HG02943 (cell line): Measurements from ENCODE around the gene FRYL.
"Not testable (repeated sequence)": the region's sequence is repeated elsewhere in the genome, so short reads cannot be mapped to it uniquely, and the experiment has no call there.

Source experiments
- ATAC-seq: cut with Tn5 transposase; IDR thresholded peaks from one replicate; pipeline ENCODE4 v1.9.1; 2021; ENCODE audit warnings: mild to moderate bottlenecking, low read depth, moderate library complexity; ENCODE audit not compliant: unreplicated experiment

FRYL gene

DNA sequence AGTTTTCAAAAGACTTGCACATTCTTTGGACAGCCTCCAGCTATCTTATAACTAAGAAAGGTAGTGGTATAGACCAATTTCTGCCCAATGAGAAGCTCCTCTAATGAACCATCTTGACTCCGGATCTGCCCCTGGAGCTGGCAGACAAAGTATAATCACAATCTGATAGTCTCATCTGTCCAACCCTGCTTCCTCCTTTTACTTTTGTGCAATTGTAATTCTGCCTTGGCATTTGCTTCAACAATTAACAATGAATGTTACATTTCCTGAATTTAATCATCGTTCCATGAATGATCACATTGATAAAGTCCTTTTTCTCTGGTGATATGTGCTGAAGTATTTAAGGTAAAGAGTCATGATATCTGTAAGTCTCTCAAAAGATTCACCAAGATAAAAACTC, 27.8 kb downstream of the FRYL start:
- no peak for ATAC-seq

GRCh38 chr4:48748949-48749596, 31.0 kb downstream of the FRYL start:
- ATAC-seq, result no peak

- ATAC-seq, result no peak
Measured at GRCh38 chr4:48746608-48747362, 33.3 kb downstream of the FRYL start.

GRCh38 chr4:48745223-48745622, 34.9 kb downstream of the FRYL start:
- ATAC-seq, result not testable (repeated sequence)

DNA sequence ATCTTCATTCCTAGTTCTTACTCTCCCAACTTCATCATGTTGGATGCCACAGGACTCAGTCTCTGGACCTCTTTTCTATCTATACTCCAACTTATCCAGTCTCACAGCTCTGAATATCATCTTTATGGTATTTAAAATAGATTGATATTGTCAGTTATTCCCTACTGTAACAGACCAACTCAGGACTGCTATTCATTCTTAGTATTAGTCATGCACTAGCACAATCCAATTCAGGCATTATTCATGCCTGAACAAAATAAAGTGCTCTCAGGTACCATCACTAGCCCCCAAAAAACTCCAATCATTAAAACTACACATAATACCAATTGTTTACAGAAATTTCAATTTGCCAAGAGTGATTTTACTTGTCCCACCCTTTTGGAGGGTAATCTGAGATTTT, 37.7 kb downstream of the FRYL start:
- no peak for ATAC-seq

GRCh38 chr4:48739560-48740019, 40.5 kb downstream of the FRYL start:
- ATAC-seq, result peak; percentile 72

DNA sequence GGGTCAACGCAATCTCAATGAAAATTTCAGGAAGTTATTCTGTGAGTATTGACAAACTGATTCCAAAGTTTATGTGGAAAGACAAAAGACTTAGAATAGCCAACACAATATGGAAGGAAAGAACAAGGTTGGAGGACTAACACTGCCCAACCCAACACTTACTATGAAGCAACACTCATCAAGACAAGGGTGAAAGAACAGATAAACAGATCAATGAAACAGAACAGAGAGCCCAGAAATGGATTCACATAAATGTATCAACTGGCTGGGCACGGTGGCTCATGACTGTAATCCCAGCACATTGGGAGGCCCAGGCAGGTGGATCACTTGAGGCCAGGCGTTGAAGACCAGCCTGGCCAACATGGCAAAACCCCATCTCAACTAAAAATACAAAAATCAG, 41.2 kb downstream of the FRYL start:
- ATAC-seq, result no peak

- not testable (repeated sequence) for ATAC-seq
Measured at GRCh38 chr4:48728906-48729496, 51.1 kb downstream of the FRYL start.

DNA sequence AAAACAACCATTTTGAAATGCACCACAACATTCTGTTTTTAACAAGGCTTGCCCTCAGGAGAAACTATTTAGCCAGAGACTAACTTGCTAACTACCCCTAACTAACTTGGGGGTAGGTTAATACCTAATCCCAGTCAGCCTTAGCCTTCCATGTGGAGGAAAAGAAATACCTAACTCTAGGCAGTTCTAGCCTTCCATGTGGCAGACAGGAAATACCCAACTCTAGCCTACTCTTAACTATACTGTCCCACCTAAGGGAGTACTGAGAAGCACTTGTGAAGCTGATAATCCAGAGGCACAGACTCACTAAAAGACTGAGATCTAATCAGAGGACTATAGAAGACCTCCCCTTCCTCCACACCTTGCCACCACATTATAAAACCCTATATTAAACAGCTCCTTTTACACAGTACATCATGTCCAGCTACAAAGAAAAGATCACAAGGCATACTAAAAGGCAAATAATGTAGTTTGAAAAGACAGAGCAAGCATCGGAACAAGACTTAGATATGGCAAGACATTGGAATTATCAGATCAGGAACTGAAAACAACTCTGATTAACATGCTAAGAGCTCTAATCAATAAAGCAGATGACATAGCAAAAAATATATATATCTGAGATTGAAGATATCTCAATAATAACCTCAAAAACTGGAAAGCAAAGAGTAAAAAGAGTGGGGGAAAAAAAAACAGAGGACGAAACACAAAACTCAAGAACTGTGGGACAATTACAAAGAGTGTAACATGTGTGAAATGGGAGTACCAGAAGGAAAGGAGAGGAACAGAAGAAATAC, 52.2 kb downstream of the FRYL start:
- no peak for ATAC-seq

DNA sequence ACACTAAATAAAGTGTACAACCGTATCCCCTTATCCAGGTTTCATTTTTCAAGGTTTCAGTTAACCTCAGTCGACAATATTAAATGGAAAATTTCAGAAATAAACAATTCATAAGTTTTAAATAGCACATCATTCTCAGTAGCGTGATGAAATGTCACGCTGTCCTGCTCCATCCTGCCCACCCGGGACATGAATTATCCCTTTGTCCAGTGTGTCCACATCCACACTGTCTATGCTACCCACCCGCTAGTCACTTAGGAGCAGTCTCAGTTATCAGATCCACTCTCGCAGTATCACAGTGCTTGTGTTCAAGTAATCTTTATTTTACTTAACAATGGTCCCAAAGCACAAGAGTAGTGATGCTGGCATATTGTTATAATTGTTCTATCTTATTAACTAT, 54.7 kb downstream of the FRYL start:
- ATAC-seq, result no peak

DNA sequence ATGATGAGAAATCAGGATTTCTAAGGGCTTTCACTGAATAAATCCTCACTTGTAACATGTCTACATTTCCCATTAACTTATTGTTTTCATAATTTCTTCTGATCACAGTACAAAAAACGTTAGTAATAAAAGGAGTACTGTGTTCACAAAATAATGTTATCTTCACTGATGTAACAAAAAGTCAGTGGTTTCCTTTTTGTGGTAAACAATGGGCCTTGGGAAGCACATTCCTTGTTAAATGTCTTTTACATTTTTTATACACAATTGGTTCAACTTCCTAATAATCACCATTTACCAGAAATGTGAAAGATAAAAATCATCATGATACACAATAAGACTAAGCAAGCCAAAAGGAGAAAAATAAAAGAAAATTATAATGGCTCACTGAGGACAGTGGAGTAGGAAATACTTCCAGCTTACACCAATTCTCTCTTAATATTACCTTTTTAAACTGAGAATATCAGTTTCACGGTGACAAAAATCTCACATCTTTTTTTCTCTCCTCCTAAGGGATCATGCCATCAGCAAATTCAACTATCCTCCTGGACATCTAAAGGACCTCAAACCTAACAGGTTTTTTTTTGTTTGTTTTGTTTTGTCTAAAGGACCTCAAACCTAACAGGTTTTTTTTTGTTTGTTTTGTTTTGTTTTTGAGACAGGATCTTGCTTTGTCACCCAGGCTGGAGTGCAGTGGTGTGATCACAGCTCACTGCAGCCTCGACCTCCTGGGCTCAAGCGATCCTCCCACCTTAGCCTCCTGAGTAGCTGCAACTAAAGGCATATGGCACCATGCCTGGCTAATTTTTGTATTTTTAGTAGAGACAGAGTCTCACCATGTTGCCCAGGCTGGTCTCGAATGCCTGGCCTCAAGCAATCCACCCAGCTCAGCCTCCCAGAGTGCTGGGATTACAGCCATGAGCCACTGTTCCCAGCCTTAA, 57.3 kb downstream of the FRYL start:
- ATAC-seq, result no peak

DNA sequence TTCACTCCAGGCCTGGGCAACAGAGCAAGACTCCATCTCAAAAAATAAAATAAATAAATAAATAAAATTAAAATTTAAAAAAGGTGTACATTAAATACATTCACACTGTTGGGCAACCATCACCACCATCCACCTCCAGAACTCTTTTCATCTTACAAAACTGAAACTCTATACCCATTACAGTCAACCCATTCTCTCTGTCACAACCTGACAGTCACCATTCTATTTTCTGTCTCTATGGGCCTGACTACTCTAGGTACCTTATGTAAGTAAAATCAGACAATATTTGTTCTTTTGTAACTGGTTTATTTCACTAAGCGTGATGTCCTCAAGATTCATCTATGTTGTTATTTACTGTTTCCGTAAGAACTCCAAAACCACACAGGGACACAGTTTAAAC, 59.6 kb downstream of the FRYL start:
- no peak for ATAC-seq

GRCh38 chr4:48718818-48719465, 61.1 kb downstream of the FRYL start:
- ATAC-seq, result no peak

- not testable (repeated sequence) for ATAC-seq
Measured at GRCh38 chr4:48716285-48716684, 63.8 kb downstream of the FRYL start.

- no peak for ATAC-seq
Measured at GRCh38 chr4:48710446-48711209, 69.5 kb downstream of the FRYL start.

DNA sequence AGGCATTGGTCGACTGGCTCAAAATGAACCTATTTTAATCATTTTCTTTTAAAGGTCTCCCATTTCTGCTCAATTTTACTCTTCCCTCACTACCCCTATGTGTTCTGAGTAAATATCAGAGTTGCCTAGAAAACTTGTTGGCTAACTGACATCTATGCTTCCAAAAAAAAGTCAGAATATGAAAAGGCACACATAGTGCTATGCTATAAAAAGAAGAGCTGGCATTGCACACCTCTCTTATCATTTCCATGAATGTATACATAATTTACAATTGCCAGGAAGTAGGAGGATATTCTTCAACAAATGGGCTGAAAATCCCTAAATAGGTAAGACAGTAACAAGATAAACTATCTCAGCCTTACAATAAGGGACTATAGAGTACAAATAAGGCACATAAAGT, 70.2 kb downstream of the FRYL start:
- no peak for ATAC-seq

- ATAC-seq, result no peak
Measured at GRCh38 chr4:48708610-48709009, 71.5 kb downstream of the FRYL start.

DNA sequence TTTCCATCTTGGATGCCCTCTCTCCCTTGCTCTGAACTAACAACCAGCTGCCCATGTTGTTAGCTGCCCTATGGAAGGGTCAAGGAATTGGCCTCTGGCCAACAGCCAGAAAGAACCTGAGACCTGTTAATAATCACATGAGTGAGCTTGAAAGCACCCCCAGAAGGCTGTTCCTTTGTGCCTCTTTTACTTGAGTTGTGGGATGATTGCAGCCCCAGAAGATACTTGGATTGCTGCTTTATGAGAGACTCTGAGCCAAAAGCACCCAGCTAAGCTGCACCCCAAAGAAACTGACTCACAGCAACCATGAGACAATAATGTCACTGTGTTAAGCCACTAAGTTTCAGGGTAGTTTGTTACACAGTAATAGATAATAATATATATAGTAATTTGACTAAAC, 73.3 kb downstream of the FRYL start:
- ATAC-seq, result no peak

DNA sequence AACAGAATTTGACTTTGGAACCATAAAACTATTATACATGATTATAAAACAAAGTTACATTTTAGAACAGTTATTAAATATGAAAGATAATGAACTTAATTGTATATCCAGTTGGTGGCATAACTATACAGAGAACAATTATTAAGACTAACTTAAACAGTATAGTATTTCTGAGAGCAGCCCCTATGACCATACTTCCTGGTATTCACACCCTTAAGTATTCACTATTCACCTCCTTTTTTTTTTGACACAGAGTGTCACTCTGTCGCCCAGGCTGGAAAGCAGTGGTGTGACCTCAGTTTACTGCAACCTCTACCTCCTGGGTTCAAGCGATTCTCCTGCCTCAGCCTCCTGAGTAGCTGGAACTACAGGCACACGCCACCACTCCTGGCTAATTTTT, 74.5 kb downstream of the FRYL start:
- no peak for ATAC-seq
